PC-3 (cell line): ENCODE measurements around the gene KRTAP19-5. TPM values are rescaled to one million over a fixed set of nuclear protein-coding genes. Genes with fewer than 3 reads are reported as not detected.

Source experiments
- ATAC-seq: fragments of 200-7000 bp; cut with Tn5 transposase; 2 replicates; pipeline ENCODE4 v1.9.1; 2020; ENCODE audit warnings: mild to moderate bottlenecking, moderate library complexity
- BruUV-seq: library from RNA; stranded (reverse); fragments of 400-500 nt; replicated peaks from 2 replicates; lab custom pipeline; 2021; lab: Mats Ljungman, UMichigan
- CTCF ChIA-PET: fragments of 300-600 bp; sonication (Branson Sonifier 250); formaldehyde crosslinking; loops from one replicate; lab custom pipeline; 2022; ENCODE audit warnings: antibody characterized with exemption; lab: Charles Lee
- POLR2A ChIA-PET: fragments of 300-600 bp; sonication (Branson Sonifier 250); formaldehyde crosslinking; loops from one replicate; lab custom pipeline; 2022; ENCODE audit warnings: antibody characterized with exemption; ENCODE audit not compliant: unreplicated experiment; lab: Charles Lee
- DNase-seq: peaks from one replicate; pipeline ENCODE4 v3.0.0-alpha.2; 2015
- H2AFZ ChIP-seq: fragments of 300-600 bp; sonication (generic); 2 replicates; pipeline ENCODE4 v1.6.0; 2016; ENCODE audit warnings: antibody characterized with exemption, low read length
- H3F3A ChIP-seq: fragments of 300-600 bp; sonication (generic); one replicate; pipeline ENCODE4 v1.6.0; 2017; ENCODE audit warnings: antibody characterized with exemption, low read length, control low read depth, mild to moderate bottlenecking; ENCODE audit not compliant: unreplicated experiment
- H3K27ac ChIP-seq: fragments of 300-600 bp; sonication (generic); 2 replicates; pipeline ENCODE4 v1.5.1; 2016; ENCODE audit warnings: mild to moderate bottlenecking, low read length
- H3K27me3 ChIP-seq: fragments of 300-600 bp; sonication (generic); 2 replicates; pipeline ENCODE4 v1.6.1; 2016; ENCODE audit warnings: low read length, mixed read lengths
- H3K36me3 ChIP-seq: fragments of 300-600 bp; sonication (generic); 2 replicates; pipeline ENCODE4 v1.6.1; 2016; ENCODE audit warnings: low read depth, mixed run types, low read length, mixed read lengths
- H3K4me1 ChIP-seq: fragments of 300-600 bp; sonication (generic); 2 replicates; pipeline ENCODE4 v1.5.1; 2016; ENCODE audit warnings: low read length; ENCODE audit not compliant: insufficient read depth
- H3K4me2 ChIP-seq: fragments of 300-600 bp; sonication (generic); 2 replicates; pipeline ENCODE4 v1.6.0; 2016; ENCODE audit warnings: low read length
- H3K4me3 ChIP-seq: fragments of 300-600 bp; sonication (generic); 2 replicates; pipeline ENCODE4 v1.5.1; 2016; ENCODE audit warnings: mild to moderate bottlenecking, low read length, mixed read lengths
- H3K79me2 ChIP-seq: fragments of 300-600 bp; sonication (generic); 2 replicates; pipeline ENCODE4 v1.6.1; 2017; ENCODE audit warnings: low read length, mixed read lengths
- H3K9ac ChIP-seq: fragments of 300-600 bp; sonication (generic); 2 replicates; pipeline ENCODE4 v1.6.0; 2016; ENCODE audit warnings: mild to moderate bottlenecking, low read length
- H3K9me2 ChIP-seq: fragments of 300-600 bp; sonication (generic); replicated peaks from 2 replicates; pipeline ENCODE4 v1.6.1; 2016; ENCODE audit warnings: mixed run types, low read length, mixed read lengths
- H3K9me3 ChIP-seq: fragments of 300-600 bp; sonication (generic); 2 replicates; pipeline ENCODE4 v1.6.1; 2016; ENCODE audit warnings: low read length, mixed read lengths
- H4K20me1 ChIP-seq: fragments of 300-600 bp; sonication (generic); 2 replicates; pipeline ENCODE4 v1.6.1; 2016; ENCODE audit warnings: low read length, mixed read lengths
- EZH2 ChIP-seq: fragments of 300-600 bp; sonication (generic); IDR thresholded peaks from one replicate; pipeline ENCODE4 v1.6.1; 2017; ENCODE audit warnings: antibody characterized with exemption, mild to moderate bottlenecking, low read length; ENCODE audit not compliant: unreplicated experiment
- EZH2phosphoT487 ChIP-seq: fragments of 300-600 bp; sonication (generic); IDR thresholded peaks from 2 replicates; pipeline ENCODE4 v1.6.1; 2018; ENCODE audit warnings: mild to moderate bottlenecking, antibody characterized with exemption, low read length, borderline replicate concordance
- intact Hi-C: fragments of 100-400 bp; cut with micrococcal nuclease; formaldehyde crosslinking; loops from 2 replicates; pipeline ENCODE4 v1.9.0; 2023
- total RNA-seq: library from RNA; depleted of rRNA; stranded (reverse); fragments of >200 nt; gene quantifications from 2 replicates; pipeline ENCODE4 v1.2.3, GENCODE V29; 2014
- TF ChIP-seq, protein P1 (sequence below): fragments of 300-600 bp; sonication (generic); conservative IDR thresholded peaks from 2 replicates; pipeline ENCODE4 v1.5.1; 2017; ENCODE audit warnings: antibody characterized with exemption, low read depth, mild to moderate bottlenecking, low read length

The KRTAP19-5 gene
- total RNA-seq, 1 experiment from 2014 or later, result not detected

DNA sequence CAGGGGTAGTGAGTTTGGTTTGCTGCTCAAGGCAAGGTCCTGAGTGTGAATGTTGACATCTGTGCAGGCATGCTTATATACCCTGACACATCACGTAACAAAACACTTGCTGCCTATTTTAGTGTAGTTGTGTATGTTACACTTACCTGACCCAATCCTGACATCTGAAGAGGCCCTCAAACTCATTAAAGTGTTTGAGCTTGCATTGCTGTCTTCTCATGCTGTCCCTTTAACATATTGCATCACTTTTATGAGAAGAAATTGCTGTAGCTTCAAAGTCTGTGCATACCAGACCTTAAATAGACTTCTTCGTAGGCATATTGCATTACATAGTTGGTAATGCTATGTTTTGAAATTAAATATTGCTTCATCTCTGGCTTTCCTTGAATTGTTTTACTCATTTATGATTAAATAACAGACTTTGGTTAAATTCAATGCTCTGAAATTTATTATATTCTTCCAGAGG is 9.9 kb downstream of the KRTAP19-5 start, which contains the start of gene KRTAP19-3:
Gene KRTAP19-3 (minus strand): TSS at position 51 of the 466 bp plus-strand sequence. CDS start 56 bp downstream, outside the sequence.
- intact Hi-C loops, result no loop called here
- H4K20me1 ChIP-seq, result no peaks in the 10 kb centered on the region
- no peak within 1 kb of the TSS for H3K9ac ChIP-seq
- no peaks in the 10 kb centered on the region for H3K27me3 ChIP-seq
- no peaks in the 10 kb centered on the region for H3F3A ChIP-seq
- no peaks in the 10 kb centered on the region for H3K36me3 ChIP-seq
- DNase-seq, result no peak
- ChIA-PET CTCF (interaction anchor here (0.5 kb wide), 1 partner anchor 760 kb away, joined by 3 read pairs; no protein-coding TSS in a partner anchor), POLR2A (no interaction called here)
- no peaks in the 10 kb centered on the region for H3K4me1 ChIP-seq
- no peaks in the 10 kb centered on the region for H3K79me2 ChIP-seq
- no peak for ATAC-seq
- H3K4me2 ChIP-seq, result no peak within 1 kb of the TSS
- TF ChIP-seq EZH2, result no peak
- no peak for TF ChIP-seq EZH2phosphoT487
- TF ChIP-seq, protein P1, sequence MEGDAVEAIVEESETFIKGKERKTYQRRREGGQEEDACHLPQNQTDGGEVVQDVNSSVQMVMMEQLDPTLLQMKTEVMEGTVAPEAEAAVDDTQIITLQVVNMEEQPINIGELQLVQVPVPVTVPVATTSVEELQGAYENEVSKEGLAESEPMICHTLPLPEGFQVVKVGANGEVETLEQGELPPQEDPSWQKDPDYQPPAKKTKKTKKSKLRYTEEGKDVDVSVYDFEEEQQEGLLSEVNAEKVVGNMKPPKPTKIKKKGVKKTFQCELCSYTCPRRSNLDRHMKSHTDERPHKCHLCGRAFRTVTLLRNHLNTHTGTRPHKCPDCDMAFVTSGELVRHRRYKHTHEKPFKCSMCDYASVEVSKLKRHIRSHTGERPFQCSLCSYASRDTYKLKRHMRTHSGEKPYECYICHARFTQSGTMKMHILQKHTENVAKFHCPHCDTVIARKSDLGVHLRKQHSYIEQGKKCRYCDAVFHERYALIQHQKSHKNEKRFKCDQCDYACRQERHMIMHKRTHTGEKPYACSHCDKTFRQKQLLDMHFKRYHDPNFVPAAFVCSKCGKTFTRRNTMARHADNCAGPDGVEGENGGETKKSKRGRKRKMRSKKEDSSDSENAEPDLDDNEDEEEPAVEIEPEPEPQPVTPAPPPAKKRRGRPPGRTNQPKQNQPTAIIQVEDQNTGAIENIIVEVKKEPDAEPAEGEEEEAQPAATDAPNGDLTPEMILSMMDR, result no peak
- BruUV-seq, result no TSS peak
- no peaks in the 10 kb centered on the region for H3K9me2 ChIP-seq
- no peak within 1 kb of the TSS for H3K27ac ChIP-seq
- H2AFZ ChIP-seq, result no peak within 1 kb of the TSS
- H3K4me3 ChIP-seq, result no peak within 1 kb of the TSS
- no peaks in the 10 kb centered on the region for H3K9me3 ChIP-seq

- ChIA-PET POLR2A (no interaction called here), CTCF (no interaction called here)
- Histone ChIP-seq H3K27ac (no peak within 1 kb of the TSS), H3K9ac (no peak within 1 kb of the TSS), H3K9me3 (no peaks in the 10 kb centered on the region), H3K9me2 (no peaks in the 10 kb centered on the region), H4K20me1 (no peaks in the 10 kb centered on the region), H3K79me2 (no peaks in the 10 kb centered on the region), H3K4me1 (no peaks in the 10 kb centered on the region), H3K4me2 (no peak within 1 kb of the TSS), H3K36me3 (no peaks in the 10 kb centered on the region), H3K4me3 (no peak within 1 kb of the TSS), H2AFZ (no peak within 1 kb of the TSS), H3F3A (no peaks in the 10 kb centered on the region), H3K27me3 (no peaks in the 10 kb centered on the region)
- DNase-seq, result no peak
- no TSS peak for BruUV-seq
- ATAC-seq, result no peak
- no peak for TF ChIP-seq EZH2
- intact Hi-C loops, result no loop called here
Measured at GRCh38 chr21:30487336-30487735, 14.6 kb downstream of the KRTAP19-5 start, which contains the start of gene KRTAP19-2. Gene KRTAP19-2, minus strand, starts transcription at chr21:30487436. Its CDS starts 88 bp downstream, at chr21:30487348.

DNA sequence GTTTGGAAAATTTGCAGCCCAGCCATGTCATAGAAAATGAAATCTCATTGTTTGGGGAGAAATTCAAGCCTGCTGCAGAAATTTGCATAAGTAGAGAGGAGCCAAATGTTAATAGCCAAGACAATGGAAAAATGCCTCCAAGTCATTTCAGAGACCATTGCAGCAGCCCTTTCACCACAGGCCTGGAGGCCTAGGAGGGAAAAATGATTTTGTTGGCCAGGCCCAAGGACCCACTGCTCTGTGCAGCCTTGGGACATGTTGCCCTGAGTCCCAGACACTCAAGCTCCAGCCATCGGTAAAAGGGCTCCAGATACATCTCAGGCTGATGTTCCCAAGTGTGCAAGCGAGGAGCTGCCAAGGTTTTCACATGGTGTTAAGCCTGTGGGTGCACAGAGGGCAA is 15.8 kb downstream of the KRTAP19-5 start:
- Histone ChIP-seq H3F3A (no peaks in the 10 kb centered on the region), H3K9me2 (no peaks in the 10 kb centered on the region), H3K9ac (no peak overlapping the region), H4K20me1 (no peaks in the 10 kb centered on the region), H3K27me3 (no peaks in the 10 kb centered on the region), H3K36me3 (no peaks in the 10 kb centered on the region), H3K27ac (no peak overlapping the region), H3K9me3 (no peaks in the 10 kb centered on the region), H3K4me2 (no peak overlapping the region), H3K79me2 (no peaks in the 10 kb centered on the region), H3K4me3 (no peak overlapping the region), H3K4me1 (no peaks in the 10 kb centered on the region), H2AFZ (no peak overlapping the region)
- ChIA-PET POLR2A (no interaction called here), CTCF (no interaction called here)
- no TSS peak for BruUV-seq
- no peak for DNase-seq
- TF ChIP-seq, protein P1, result no peak
- TF ChIP-seq EZH2, result no peak
- TF ChIP-seq EZH2phosphoT487, result no peak
- no peak for ATAC-seq
- intact Hi-C loops, result no loop called here
